ENCODE measurements around the gene TTC33.

DNA sequence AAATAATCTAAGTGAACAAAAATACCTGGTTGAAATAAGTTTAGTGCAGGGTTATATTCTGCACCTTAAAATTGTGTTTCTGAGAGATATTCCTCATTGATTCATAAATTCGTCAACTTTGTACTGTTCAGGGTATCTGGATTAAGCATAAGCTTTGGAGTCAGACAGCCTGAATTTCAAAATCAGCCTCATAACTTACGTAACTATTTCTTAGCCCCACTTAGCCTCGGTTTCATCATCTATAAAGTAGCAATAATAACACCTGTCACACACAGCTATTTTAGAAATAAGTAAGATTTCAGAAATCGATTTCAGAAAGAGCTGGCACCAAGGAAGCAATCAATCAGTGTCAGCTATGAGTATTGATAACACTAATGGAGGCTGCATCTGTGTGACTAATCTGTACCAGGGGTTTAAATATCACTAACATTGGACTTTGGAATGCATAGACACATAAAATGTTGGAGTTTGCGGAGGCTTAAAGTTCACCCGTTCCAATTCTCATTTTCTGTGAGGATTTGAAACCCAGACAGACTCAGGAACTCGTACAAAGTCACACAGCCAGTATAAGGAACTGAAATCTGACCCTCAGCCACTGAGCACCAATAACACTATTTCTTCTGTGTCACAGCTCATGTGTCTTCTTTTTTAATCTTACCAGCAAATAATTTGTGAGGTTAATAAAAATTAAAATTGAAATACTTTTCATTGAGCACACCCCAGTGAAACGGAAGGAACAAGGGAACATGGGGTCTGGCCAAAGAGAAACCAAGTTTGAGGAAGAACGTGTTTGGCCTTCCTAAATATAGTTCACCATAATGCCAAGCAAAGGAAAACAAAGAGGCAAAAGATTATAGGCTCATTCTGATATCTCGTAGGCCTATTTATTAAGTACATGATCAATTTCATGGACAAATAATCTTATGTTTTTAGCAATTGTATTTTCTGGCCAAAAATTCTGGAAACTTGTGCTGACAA, 270.5 kb downstream of the TTC33 start:
- TF ChIP-seq MAZ (IDR thresholded peaks at IDR 0.05; ENCODE audit: borderline replicate concordance, low read depth, low read length) = no peak
- no peak for TF ChIP-seq MAZ (CRISPR knock-in tag; IDR thresholded peaks at IDR 0.05; ENCODE audit: low read depth)
- TF ChIP-seq FOXK2 (IDR thresholded peaks at IDR 0.05) = no peak
- TF ChIP-seq, protein P1, sequence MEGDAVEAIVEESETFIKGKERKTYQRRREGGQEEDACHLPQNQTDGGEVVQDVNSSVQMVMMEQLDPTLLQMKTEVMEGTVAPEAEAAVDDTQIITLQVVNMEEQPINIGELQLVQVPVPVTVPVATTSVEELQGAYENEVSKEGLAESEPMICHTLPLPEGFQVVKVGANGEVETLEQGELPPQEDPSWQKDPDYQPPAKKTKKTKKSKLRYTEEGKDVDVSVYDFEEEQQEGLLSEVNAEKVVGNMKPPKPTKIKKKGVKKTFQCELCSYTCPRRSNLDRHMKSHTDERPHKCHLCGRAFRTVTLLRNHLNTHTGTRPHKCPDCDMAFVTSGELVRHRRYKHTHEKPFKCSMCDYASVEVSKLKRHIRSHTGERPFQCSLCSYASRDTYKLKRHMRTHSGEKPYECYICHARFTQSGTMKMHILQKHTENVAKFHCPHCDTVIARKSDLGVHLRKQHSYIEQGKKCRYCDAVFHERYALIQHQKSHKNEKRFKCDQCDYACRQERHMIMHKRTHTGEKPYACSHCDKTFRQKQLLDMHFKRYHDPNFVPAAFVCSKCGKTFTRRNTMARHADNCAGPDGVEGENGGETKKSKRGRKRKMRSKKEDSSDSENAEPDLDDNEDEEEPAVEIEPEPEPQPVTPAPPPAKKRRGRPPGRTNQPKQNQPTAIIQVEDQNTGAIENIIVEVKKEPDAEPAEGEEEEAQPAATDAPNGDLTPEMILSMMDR (CRISPR knock-in tag; IDR thresholded peaks at IDR 0.05) = no peak
- TF ChIP-seq ZFX (CRISPR knock-in tag; IDR thresholded peaks at IDR 0.05; ENCODE audit: low read depth) = no peak
- TF ChIP-seq EZH2 (conservative IDR thresholded peaks at IDR 0.05; ENCODE audit: low read depth, low read length) = no peak
